AG20443 (cell line): ENCODE measurements around the gene PTPRC.

Experiments
- DNase-seq: peaks from one replicate; pipeline ENCODE4 v3.0.0; 2012; ENCODE audit warnings: low spot score, mixed read lengths

Gene PTPRC

DNA sequence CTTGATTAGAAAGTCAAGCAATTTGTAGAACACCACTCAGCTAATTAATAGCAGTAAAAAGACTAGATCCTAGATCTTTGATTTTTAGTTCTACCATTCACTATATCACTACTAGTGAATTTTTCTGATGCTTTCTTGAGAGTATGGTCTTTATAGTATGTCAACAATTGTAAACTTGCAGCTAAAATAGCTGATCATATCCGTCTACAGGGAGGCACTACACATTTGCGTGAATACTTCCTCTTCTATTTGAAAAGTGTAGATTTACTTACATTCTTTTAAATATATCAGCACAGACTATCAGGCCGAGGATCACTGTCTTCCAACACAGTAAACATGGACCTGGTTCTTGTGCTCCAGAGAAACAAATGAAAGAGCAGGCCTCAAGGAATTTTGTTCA lies 18.6 kb upstream of the PTPRC start:
- DNase-seq, result no peak

DNA sequence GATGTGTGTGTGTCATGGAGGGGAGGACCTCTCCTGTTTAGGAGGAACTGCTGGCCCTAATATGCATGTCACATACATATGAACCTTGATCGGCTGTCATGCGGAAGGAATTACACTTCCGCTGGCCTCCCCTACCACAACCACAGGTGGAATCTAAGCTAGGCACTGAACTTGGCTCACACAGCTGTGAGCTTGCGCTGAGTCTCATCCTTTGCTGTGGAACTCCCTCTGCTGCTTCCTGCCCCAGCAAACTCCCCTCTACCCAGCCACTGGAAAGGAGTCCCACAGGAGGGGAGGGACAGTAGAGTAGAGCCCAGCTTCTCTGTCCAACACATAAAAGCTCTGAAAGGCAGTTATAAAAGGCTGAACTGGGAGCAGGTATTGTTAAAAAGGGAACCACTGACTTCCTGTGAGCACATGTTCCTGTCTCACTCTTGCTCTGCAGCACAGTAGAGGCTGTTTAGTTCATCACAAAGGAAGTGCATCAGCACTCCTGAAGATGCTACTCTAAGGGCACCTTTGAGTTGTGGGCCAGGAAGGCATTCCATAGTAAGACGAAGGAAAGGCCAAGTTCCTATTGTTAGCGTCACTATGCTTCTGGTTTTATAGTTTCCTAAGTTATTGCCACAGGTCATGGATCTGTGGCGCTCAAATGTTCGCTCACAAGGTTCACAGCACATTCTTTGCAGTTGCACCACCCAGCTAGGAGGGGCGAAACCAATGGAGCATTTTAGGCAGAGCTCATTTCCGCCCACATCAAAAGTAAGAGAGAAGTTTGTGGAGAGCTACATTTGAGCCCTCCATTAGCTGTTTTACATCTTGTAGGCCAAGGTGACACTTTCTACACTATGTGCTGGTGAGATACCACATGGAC lies 17.7 kb upstream of the PTPRC start:
- DNase-seq, result no peak

DNA sequence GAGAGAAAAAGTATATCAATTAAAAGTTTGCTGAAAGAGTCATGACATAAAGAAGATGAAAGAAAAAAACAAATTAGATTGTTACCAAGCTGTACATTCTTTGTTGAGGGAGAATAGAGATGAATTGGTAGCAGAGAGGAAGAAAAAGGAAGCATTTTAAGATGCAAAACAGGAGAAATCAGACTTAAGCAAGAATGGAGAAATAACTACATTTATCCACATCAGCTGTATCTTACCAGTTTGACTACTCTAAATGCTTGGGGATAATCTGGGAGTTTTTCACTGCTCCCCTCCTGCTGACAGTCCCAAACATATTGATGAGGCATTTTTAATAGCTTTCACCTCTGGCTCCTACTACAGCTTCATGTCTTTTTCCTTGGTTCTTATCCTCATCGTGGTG lies 16.8 kb upstream of the PTPRC start:
- no peak for DNase-seq

DNA sequence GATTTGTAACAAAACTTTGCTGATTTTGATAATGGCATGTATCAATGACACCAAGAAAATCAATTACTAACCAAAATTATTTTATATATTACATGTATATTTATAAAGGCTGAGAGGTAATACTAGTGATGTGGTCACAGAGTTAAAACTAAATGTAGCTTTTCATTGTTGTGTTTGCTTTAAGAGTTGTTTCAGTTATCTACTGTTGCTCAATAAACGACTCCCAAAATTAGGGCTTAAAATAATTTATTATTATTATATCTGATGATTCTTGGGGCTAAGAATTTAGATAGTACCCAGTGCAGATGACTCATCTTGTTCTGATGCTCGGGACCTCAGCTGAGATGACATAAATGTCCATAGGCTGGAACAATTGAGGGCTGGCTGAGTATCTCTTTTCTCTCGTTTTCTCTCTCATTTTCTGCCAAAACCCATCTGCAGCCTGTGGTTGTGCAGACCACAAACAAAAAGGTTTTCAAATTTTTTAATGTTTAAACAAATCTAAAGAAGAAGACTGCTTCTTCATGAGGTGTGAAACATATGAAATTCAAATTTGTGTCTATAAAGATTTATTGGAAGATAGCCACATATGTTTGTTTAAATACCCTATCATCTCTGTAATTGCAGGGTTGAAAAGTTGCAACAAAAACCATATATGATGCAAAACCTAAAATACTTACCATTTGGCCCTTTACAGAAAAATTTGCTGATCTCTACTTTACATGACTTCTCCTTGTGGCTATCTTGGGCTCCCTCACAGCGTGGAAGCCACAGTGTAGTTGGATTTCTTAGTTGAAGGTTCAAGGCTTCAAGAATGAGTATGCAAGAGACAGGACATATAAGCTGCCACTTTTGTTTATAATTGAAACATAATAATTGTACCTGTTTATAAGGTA lies 14.8 kb upstream of the PTPRC start:
- DNase-seq, result peak; percentile 53

DNA sequence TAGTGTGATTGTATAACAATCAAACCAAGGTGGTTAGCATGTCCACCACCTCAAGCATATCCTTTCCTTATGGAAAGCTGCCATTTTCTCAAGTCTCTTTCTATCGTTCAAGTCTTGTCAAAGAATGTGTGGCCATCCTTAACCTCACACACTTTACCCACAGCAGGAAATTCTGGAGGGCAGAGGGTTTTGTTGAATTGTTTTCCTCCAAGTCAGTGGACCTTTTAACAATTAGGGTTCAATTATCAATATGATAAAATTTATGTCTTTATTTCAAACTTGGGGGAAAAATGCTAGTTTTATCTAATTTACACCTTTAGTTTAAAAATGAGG lies 14.2 kb upstream of the PTPRC start:
- no peak for DNase-seq

- no peak for DNase-seq
These were observed 11.3 kb upstream of the PTPRC start for GRCh38 chr1:198627436-198628066.

GRCh38 chr1:198628067-198628455 lies 10.8 kb upstream of the PTPRC start:
- DNase-seq, result no peak

- DNase-seq, result no peak
These were observed 9.2 kb upstream of the PTPRC start for GRCh38 chr1:198629610-198630009.

DNA sequence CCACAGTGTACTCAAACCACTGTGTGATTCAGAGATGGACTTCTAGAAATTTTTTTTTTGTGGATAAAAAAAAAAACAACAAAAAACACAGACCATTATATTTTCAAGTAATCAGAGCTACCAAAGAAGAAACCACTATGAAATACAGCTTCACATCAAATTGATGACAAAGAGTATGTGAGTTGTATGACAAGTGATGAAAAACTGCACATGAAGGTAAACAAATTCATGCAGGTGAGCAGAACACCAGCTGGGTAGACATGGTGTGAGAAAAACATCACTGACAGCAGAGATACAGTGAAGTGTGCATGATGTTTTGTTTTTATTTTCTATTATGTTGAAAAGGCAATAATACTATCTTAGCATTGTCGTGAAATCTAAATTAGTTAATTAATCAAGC lies 8.0 kb upstream of the PTPRC start:
- DNase-seq, result no peak

DNA sequence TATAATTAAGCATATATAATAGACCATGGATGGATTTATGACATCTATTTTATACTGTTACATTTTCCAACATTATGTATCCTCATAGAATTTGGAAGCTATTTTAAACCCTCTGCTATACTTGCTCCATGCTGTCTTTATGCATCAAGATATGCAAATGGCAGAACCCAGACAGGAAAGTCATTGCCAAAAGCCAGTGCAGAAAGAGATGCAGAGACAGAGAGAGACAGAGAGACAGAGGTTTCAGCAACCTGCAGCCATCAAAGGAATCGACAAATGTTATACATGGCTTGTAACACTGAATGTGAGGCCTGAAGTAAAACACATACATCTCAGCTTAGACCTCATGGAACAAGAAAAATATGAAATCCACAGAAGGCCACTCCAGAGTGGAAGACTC lies 7.5 kb upstream of the PTPRC start:
- no peak for DNase-seq

- no peak for DNase-seq
These were observed 6.8 kb upstream of the PTPRC start for GRCh38 chr1:198632007-198632406.

- no peak for DNase-seq
These were observed 5.1 kb upstream of the PTPRC start for GRCh38 chr1:198633675-198634121.

- DNase-seq, result no peak
These were observed 2.9 kb upstream of the PTPRC start for GRCh38 chr1:198635964-198636363.

DNA sequence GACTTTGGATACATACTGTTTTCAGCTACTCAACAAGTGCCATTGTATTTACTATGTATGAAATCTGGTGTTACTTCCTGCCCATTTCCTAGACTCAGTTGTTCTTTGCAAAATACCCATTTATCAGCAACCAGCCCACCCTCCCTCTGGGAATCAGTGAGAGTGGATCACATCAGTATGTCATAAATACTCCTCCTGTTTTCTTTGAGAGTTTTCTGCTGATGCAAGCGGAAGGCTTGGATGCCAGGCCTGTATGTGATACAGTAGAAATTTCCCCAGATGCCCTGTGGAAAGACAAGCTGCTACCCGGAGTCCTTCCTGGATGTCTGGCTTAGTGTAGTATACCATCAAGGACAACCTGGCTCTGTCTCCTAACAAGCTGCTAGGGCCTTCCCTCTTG lies 2.4 kb upstream of the PTPRC start:
- DNase-seq, result no peak

DNA sequence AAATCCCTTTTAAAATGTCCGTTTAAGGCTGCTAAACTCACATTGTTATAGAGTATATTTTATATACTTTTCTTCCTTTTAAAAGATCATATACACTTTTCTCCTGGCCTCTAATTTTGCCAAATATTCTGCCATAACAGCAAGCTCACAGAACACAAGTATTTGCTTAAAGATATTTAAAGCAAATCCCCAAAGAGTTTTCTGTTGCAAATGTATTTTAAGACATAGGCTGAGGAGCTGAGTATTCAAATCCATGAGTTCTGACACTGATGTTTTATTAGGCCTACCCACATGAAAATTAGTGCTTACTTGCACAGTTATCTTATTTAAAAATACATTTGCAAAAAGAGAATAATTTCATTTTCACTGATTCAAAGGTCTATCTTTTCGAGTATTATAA lies 1.7 kb upstream of the PTPRC start:
- no peak for DNase-seq

- DNase-seq, result no peak
These were observed 863 bp upstream of the PTPRC start for GRCh38 chr1:198637916-198638437.

GRCh38 chr1:198638441-198638840 lies 399 bp upstream of the PTPRC start:
- DNase-seq, result no peak

GRCh38 chr1:198639671-198640143 lies 867 bp downstream of the PTPRC start:
- no peak for DNase-seq

DNA sequence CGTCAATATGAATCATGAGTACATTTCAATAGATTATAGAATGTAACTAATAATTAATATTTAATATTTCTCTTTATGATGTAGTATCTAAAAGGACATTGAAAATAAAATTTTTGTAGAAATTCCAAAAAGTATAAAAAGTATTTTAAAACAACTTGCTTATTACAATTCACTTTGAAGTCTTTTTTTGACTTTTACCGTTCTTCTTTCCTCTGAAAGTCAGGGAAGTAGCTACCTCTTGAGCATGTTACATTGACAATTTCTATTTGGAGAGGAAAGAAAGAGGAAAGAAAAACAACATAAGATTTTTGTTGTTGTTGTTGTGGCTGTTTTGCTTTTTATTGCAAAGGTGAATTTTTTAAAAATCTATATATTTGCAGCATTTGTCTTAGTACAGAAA lies 1.3 kb downstream of the PTPRC start:
- DNase-seq, result no peak

- no peak for DNase-seq
These were observed 2.7 kb downstream of the PTPRC start for GRCh38 chr1:198641501-198641900.

GRCh38 chr1:198641966-198642668 lies 3.3 kb downstream of the PTPRC start:
- DNase-seq, result no peak

- no peak for DNase-seq
These were observed 4.1 kb downstream of the PTPRC start for GRCh38 chr1:198642983-198643382.
